Chondrocyte (in vitro differentiated cells): ENCODE data around the gene SELENOF. TPM values are rescaled to one million over a fixed set of nuclear protein-coding genes. Genes with fewer than 3 reads are reported as not detected.
"Not testable (repeated sequence)": the region's sequence is repeated elsewhere in the genome, so short reads cannot be mapped to it uniquely, and the experiment has no call there.

Experiments used
- DNase-seq: peaks from one replicate; pipeline ENCODE4 v3.0.0; 2021; ENCODE audit warnings: mixed read lengths, low spot score
- H3K27ac Mint-ChIP-seq: one replicate; pipeline ENCODE4 v1.8.0; 2021; ENCODE audit warnings: mild to moderate bottlenecking, moderate library complexity, mixed read lengths; ENCODE audit not compliant: unreplicated experiment
- H3K27me3 Mint-ChIP-seq: 2 replicates; pipeline ENCODE4 v1.8.0; 2021; ENCODE audit warnings: low read depth, mixed read lengths
- H3K36me3 Mint-ChIP-seq: 2 replicates; pipeline ENCODE4 v1.8.0; 2021; ENCODE audit warnings: low read depth, mixed read lengths
- H3K4me1 Mint-ChIP-seq: 2 replicates; pipeline ENCODE4 v1.8.0; 2021; ENCODE audit warnings: low read depth, mild to moderate bottlenecking, mixed read lengths
- H3K4me3 Mint-ChIP-seq: one replicate; pipeline ENCODE4 v1.8.0; 2021; ENCODE audit warnings: mild to moderate bottlenecking, moderate library complexity, mixed read lengths; ENCODE audit not compliant: unreplicated experiment
- H3K9me3 Mint-ChIP-seq: 2 replicates; pipeline ENCODE4 v1.8.0; 2021; ENCODE audit warnings: low read depth, mixed read lengths
- total RNA-seq: library from RNA; stranded (reverse); gene quantifications from 3 replicates; pipeline ENCODE4 v1.2.1, GENCODE V29; 2021
- TF ChIP-seq, protein P1 (sequence below): fragments of 200-600 bp; sonication (generic); IDR thresholded peaks from 2 replicates; pipeline ENCODE4 v1.5.0; 2021; ENCODE audit warnings: antibody characterized with exemption, mild to moderate bottlenecking, moderate library complexity

Gene SELENOF
- total RNA-seq, 1 donor from 2014 or later, result 184 TPM

DNA sequence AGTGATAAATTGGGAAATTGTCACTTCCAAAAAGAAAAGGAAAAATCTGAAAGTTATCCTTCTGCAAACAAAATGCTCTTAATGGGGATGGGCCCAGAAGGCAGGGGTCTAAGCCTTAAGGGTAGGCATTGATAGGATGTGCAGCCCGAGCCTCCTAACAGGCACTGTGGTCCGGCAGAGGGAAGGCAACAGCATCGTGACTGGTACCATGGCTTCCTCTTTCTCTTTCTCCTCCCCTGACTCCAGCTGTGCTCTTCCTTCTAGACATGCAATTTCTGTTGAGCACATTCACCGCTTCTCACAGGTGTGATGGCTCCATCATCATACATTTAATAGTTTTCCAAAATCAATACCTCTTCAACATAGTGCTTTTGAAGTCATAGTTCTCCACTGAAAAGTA, 91.5 kb downstream of the SELENOF start:
- H3K27ac Mint-ChIP-seq, result no peak overlapping the region
- no peak overlapping the region for H3K4me3 Mint-ChIP-seq
- H3K27me3 Mint-ChIP-seq, result peaks cover 2% of the 10 kb centered on the region
- no peaks in the 10 kb centered on the region for H3K9me3 Mint-ChIP-seq
- TF ChIP-seq, protein P1, sequence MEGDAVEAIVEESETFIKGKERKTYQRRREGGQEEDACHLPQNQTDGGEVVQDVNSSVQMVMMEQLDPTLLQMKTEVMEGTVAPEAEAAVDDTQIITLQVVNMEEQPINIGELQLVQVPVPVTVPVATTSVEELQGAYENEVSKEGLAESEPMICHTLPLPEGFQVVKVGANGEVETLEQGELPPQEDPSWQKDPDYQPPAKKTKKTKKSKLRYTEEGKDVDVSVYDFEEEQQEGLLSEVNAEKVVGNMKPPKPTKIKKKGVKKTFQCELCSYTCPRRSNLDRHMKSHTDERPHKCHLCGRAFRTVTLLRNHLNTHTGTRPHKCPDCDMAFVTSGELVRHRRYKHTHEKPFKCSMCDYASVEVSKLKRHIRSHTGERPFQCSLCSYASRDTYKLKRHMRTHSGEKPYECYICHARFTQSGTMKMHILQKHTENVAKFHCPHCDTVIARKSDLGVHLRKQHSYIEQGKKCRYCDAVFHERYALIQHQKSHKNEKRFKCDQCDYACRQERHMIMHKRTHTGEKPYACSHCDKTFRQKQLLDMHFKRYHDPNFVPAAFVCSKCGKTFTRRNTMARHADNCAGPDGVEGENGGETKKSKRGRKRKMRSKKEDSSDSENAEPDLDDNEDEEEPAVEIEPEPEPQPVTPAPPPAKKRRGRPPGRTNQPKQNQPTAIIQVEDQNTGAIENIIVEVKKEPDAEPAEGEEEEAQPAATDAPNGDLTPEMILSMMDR, result no peak
- H3K4me1 Mint-ChIP-seq, result peaks cover 9% of the 10 kb centered on the region
- no peaks in the 10 kb centered on the region for H3K36me3 Mint-ChIP-seq
- no peak for DNase-seq

DNA sequence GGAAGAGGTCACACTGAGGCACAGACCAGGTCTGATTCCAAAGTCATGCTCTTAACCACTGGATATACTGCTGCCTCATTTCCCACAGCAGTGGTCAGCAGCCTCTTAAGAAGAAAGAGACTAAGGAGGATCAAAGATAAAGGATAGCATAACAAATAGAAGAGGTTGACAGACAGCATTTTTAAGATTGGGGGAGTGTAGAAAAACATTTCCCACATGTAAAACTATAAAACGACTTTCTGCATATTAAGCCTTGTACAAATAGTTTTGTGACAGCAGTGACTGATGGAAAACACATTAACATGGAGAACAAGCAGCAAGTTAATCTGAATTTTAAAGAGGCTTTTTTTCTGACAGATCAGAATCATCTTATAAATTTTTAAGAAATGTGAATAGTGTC, 92.0 kb downstream of the SELENOF start:
- H3K27ac Mint-ChIP-seq, result no peak overlapping the region
- no peaks in the 10 kb centered on the region for H3K9me3 Mint-ChIP-seq
- no peak overlapping the region for H3K4me3 Mint-ChIP-seq
- H3K36me3 Mint-ChIP-seq, result no peaks in the 10 kb centered on the region
- peaks cover 9% of the 10 kb centered on the region for H3K4me1 Mint-ChIP-seq
- H3K27me3 Mint-ChIP-seq, result peaks cover 2% of the 10 kb centered on the region
- DNase-seq, result no peak
- TF ChIP-seq, protein P1, result no peak

- H3K36me3 Mint-ChIP-seq, H3K27ac Mint-ChIP-seq, H3K9me3 Mint-ChIP-seq, H3K4me3 Mint-ChIP-seq, H3K27me3 Mint-ChIP-seq, DNase-seq, H3K4me1 Mint-ChIP-seq: not testable (repeated sequence)
These were observed 94.0 kb downstream of the SELENOF start for GRCh38 chr1:86819970-86820369.

DNA sequence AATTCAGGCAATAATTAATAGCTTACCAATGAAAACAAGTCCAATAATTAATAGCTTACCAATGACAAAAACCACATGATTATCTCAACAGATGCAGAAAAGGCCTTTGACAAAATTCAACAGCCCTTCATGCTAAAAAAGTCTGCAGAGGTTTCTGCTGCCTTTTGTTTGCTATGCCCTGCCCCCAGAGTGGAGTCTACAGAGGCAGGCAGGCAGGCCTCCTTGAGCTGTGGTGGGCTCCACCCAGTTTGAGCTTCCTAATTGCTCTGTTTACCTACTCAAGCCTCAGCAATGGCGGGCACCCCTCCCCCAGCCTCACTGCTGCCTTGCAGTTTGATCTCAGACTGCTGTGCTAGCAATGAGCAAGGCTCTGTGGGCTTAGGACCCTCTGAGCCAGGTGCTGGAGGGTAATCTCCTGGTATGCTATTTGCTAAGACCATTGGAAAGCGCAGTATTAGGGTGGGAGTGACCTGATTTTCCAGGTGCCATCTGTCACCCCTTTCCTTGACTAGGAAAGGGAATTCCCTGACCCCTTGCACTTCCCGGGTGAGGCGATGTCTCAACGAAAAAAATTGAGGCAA, 96.6 kb downstream of the SELENOF start:
- not testable (repeated sequence) for H3K4me3 Mint-ChIP-seq, H3K27ac Mint-ChIP-seq

DNA sequence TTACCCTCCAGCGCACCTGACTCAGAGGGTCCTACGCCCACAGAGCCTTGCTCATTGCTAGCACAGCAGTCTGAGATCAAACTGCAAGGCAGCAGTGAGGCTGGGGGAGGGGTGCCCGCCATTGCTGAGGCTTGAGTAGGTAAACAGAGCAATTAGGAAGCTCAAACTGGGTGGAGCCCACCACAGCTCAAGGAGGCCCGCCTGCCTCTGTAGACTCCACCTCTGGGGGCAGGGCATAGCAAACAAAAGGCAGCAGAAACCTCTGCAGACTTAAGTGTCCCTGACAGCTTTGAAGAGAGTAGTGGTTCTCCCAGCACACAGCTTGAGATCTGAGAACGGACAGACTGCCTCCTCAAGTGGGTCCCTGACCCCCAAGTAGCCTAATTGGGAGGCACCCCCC, 99.8 kb downstream of the SELENOF start:
- not testable (repeated sequence) for H3K36me3 Mint-ChIP-seq, DNase-seq, H3K4me1 Mint-ChIP-seq, H3K27me3 Mint-ChIP-seq, H3K9me3 Mint-ChIP-seq, H3K27ac Mint-ChIP-seq, H3K4me3 Mint-ChIP-seq

More for the DNA sequence above, 96.6 kb downstream of the SELENOF start:
- H3K27me3 Mint-ChIP-seq, H3K9me3 Mint-ChIP-seq, DNase-seq, H3K36me3 Mint-ChIP-seq, H3K4me1 Mint-ChIP-seq: not testable (repeated sequence)

Other genes with a start within 250 kb of the SELENOF start
- 118 to 135 TPM (median 133 TPM) in 3 replicates for gene SH3GLB1, start 209.6 kb downstream of the SELENOF start, total RNA-seq
- gene HS2ST1, start 509 bp upstream of the SELENOF start, total RNA-seq, result 26.7 to 38.3 TPM (median 28.1 TPM) in 3 replicates